Umbilical cord (tissue), 2 donors: ENCODE results near the gene CLTB. TPM values are rescaled to one million over a fixed set of nuclear protein-coding genes. Genes with fewer than 3 reads are reported as not detected.

Source experiments
- DNase-seq: peaks from one replicate; pipeline ENCODE4 v3.0.0-alpha.2; 2015; ENCODE audit warnings: low spot score
- total RNA-seq: library from RNA; depleted of rRNA; stranded (reverse); fragments of >200 nt; gene quantifications from one replicate; pipeline ENCODE4 v1.2.3, GENCODE V29; 2014; ENCODE audit warnings: low replicate concordance; ENCODE audit not compliant: insufficient read depth

The CLTB gene
- total RNA-seq, 1 donor from 2014 or later, result 108 TPM

DNA sequence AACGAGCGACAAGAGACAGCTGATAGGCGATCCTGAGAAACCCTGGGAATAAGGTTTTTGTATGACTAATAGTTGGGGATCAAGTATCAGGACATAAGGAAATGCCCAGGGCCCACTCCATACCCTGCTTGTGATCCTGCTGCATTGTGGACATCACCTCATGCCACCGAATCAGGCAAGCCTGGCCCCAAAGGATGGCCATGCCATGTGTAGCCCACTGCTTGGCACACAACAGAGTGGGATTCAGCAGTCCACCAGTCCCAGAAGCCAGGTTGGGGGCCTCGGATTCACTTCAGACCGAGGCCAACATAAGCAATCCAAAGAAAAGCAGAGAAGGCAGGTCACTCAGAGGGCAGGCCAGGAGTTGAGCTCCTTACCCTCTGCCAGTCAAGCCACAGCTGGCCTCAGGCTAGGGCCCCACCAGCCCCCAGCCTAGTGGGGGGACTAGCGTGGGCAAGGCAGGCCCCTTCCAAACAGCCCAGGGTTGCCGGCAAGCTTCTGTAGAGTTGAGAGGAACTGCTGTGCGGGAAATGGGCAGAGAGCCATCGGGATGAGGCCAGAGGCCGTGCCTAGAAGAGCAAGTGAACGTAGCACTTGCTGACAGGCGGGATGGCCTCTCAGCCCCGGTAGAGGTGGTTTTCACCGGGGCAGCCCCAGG is 33.0 kb downstream of the CLTB start:
- no peak for DNase-seq

GRCh38 chr5:176382721-176383120 is 33.6 kb downstream of the CLTB start:
- no peak for DNase-seq

DNA sequence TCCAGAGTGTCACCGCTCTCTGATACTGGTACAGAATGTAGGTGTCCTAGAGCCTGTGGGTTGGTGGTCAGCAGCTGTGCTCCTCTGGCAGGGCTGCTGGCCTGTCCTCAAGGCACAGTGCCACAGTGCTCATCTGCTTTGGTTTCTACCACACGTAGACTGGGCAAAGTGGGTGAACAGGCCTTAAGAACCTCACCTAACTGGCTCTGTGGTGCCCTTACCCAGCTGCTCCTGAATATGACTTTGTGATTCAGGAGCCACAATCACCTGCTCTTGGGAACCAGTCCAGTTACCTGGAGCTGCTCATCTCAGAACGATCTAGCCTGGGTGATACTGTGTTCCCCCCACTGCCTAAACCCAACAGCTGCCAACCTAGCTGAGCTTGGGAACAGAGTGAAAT is 34.4 kb downstream of the CLTB start:
- no peak for DNase-seq

GRCh38 chr5:176381423-176381822 is 34.9 kb downstream of the CLTB start:
- no peak for DNase-seq

DNA sequence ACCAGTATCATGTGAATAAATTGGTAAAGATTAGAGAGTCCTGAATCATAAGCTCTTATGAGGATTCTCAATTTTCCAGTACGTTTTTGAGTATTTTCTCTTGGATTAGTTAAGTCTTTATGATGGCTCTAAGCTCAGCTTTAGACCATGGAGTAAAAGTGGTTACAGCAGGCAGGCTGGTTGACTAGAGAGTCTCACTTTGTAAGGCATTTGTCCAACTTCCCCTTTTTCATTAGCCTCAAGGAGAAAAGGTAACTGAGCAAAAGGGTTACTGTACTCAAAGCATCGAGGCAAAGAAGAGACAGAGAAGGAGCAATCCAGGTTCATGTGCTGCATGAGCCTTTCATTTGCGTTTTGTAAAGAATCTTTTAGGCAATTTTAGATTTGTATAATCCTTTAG is 36.5 kb downstream of the CLTB start:
- no peak for DNase-seq

- DNase-seq, result no peak
These were observed 43.1 kb downstream of the CLTB start for GRCh38 chr5:176373100-176373818.

DNA sequence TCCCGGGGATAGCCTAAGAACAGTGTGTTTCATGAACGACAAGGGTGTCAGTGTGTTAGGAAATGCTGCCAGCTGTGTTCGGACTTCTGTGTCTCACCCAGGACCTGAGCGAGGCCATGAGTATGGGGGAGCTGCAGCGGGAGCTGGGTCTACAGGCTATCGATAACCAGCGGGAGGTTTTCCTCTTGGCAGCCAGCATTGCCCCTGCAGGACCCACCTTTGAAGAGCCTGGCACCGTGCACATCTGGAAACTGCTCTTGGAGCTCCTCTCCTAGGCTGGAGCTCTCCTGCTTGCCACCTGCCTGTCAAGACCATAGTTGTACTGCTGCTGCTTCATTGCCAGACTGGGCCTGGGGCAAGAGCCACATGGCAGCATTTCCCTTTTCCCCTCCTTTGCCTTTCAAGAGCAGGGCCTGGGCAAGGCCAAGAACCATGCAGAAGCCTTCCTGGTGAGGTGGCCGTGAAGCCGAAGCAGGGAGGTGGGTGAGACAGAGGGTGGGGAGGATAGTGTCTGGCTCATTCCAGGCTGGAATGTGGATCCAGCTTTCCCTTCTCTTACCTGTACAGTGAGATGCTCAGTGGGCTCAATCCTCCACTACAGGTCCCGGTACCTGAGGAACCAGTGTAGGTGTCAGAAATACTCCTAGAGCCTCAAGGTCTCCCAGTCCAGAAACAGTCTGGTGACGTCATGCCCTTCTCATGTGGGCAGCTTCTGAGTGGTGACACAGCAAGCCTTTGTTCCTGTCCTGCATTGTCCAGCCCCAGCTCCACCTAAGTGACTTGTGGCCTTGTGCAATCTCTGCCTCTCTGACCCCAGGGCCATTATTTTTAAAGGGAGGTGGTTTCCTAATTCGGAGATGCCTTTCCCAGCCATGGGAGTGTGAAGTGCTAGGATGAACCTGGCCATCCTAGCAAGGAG is 44.5 kb downstream of the CLTB start:
- no peak for DNase-seq

GRCh38 chr5:176369934-176370711 is 46.2 kb downstream of the CLTB start:
- DNase-seq, result no peak

GRCh38 chr5:176368726-176369125 is 47.6 kb downstream of the CLTB start:
- no peak for DNase-seq

GRCh38 chr5:176366232-176366894 is 50.0 kb downstream of the CLTB start:
- DNase-seq, result no peak

GRCh38 chr5:176365351-176366231 is 50.7 kb downstream of the CLTB start, which contains the start of gene ARL10:
Gene ARL10, plus strand, starts transcription at chr5:176365487. Its CDS starts 77 bp downstream, at chr5:176365564.
- peak; percentile 76 for DNase-seq

DNA sequence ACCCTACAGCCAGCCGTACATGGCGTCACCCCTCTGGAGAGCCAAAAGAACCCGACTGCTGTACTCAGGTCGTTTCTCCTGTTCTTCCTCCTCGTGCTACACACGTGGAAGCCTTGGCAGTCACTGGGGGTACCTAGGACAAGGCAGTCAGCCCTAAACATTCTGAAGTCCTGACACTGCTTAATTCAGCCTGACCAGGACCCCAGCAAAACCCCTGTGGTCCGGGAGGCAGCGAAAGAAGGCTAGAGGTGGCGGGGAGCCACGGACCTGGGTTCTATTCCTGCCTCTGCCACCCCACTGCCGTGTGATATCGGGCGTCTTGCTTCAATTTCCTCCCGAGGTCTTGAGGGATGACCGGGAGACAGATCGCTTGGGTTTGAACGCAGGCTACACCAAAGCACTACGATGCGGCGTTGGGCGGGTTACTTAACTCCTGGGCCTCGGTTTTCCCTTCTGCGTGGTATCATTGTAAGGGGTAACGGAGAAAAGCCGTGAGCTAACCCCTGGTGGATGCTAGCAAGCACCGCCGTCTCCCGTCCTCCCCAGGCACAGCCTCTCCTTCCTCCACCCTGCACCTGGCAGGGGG is 51.5 kb downstream of the CLTB start:
- no peak for DNase-seq

- DNase-seq, result no peak
These were observed 54.2 kb downstream of the CLTB start for GRCh38 chr5:176362233-176362490.

DNA sequence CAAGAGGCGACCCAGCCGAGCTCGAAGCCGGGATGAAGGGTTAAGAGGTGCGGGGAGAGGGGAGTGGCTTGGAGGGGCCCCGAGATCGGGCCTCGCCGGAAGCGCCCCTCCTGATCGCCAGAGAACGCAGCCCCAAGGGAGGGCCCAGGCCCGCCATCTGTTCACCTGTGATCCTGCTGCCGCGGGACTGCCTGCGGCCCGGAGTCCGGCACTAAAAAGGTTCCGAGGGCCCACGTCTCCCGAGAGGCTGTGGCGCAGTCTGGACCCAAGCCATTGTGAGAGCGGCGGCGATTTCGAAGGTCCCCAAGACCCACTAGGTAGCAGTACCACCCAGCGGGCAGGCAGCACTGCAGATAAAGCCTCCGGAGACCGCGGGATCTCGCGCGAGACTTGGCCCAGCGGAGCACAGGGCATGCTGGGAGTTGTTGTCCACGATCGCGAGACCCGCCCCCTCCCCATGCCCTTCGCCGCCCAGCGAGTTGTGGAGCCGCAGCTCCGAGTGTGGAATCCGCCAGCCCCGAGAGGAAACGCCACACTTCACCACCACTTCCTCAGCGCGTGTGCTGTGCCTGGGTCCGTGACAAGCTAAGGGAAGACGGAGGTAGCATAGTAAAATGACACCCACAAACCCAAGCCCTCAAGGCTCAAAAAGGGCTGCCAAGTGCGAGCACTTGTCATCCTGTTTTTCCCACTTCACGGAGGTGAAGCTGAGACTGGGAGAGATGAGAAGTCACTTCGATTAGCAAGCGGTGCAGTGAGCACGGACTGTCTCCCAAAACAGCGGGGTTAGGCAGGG is 54.7 kb downstream of the CLTB start, which contains the start of gene KIAA1191:
Gene KIAA1191, minus strand, starts transcription at position 328 of the 796 bp plus-strand sequence. CDS start 2,256 bp downstream, outside the sequence.
- peak; percentile 96 for DNase-seq

DNA sequence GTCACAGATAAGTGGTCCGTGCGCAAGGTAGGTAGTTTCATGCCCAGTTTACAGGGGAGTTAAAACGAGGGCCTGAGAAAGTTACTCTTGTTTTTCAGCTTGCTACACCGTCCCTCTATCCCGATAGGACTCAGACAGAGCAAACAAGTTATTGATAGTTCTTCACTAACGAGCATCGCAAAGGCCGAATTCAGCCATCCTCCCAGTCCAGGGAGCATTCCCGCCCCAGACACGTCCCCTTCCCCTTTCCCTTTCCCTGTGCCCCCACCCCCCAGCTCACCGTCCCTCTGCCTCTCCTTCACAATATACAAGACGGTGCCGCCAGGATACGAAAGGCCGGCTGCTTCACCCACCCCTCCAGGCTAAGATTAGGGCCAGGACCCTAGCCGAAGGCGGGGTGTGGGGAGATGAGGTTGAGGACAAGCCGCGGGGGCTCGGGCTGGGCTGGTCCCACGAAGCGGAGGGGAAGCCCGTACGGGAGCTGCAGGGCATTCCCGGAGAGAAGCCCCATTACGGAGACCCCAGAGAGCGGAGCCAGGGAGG is 55.4 kb downstream of the CLTB start:
- peak; percentile 5 for DNase-seq

DNA sequence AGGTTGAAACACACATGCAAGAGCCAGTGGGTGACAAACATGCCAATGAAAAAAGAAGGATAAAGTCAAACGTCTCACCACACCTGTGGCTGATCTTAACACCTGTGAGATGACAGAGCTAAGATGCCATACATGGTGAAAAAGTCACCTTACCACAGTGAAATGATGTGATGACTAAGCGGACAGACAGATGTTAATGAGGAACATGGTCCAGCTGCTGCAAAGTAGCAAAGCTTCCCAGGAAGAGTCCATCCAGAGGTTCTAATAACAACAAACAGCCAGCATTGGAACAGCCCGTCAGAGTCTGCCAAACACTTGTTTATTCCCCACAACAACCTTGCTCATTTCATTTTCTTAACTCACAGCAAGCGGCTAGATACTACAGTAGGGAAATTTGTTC is 56.7 kb downstream of the CLTB start:
- no peak for DNase-seq

GRCh38 chr5:176356179-176356566 is 60.2 kb downstream of the CLTB start:
- DNase-seq, result no peak

- DNase-seq, result no peak
These were observed 60.8 kb downstream of the CLTB start for GRCh38 chr5:176355400-176356178.
